Naive thymus-derived CD4-positive, alpha-beta T cell (primary cell): Measurements from ENCODE around the gene ZNF609. TPM values are rescaled to one million over a fixed set of nuclear protein-coding genes. Genes with fewer than 3 reads are reported as not detected.

Experiments
- ATAC-seq: fragments of 150-1000 bp; cut with Tn5 transposase; 2 replicates; pipeline ENCODE4 v1.10.0; 2021; ENCODE audit warnings: mild to moderate bottlenecking, moderate library complexity
- CTCF ChIA-PET: fragments of 350-600 bp; sonication (Branson Sonifier 250); formaldehyde crosslinking; loops from one replicate; lab custom pipeline; 2021; ENCODE audit warnings: antibody characterized with exemption; lab: Charles Lee
- POLR2A ChIA-PET: fragments of 350-600 bp; sonication (Branson Sonifier 250); formaldehyde crosslinking; loops from one replicate; lab custom pipeline; 2021; ENCODE audit warnings: antibody characterized with exemption, inconsistent platforms; lab: Charles Lee
- DNase-seq, 9 donors: peaks; one replicate each; pipeline versions ENCODE4 v3.0.0 to v3.0.0-alpha.2; 2020 to 2022; ENCODE audit warnings: mixed read lengths in 1 of 9
- H3K27ac ChIP-seq: one replicate; pipeline ENCODE4 v1.7.0; 2013; ENCODE audit warnings: mild to moderate bottlenecking, low read depth, low read length, moderate library complexity
- H3K27me3 ChIP-seq, 2 donors: one replicate each; pipeline ENCODE4 v1.7.0; 2013; ENCODE audit warnings: low read length in 2 of 2, mild to moderate bottlenecking in 2 of 2, moderate library complexity in 2 of 2; ENCODE audit not compliant: control insufficient read depth in 2 of 2, insufficient read depth in 2 of 2
- H3K36me3 ChIP-seq, 3 experiments: 1 replicate in 2 of 3; 2 replicates in 1 of 3; pipeline ENCODE4 v1.7.0; 2013; ENCODE audit warnings: low read length in 3 of 3, mild to moderate bottlenecking in 3 of 3, moderate library complexity in 1 of 3; ENCODE audit not compliant: insufficient read depth in 3 of 3, control insufficient read depth in 2 of 3
- H3K4me1 ChIP-seq, 2 donors: one replicate each; pipeline ENCODE4 v1.7.0; 2013; ENCODE audit warnings: low read length in 2 of 2, mild to moderate bottlenecking in 2 of 2, moderate library complexity in 1 of 2; ENCODE audit not compliant: control insufficient read depth in 2 of 2, insufficient read depth in 2 of 2
- H3K4me3 ChIP-seq: 2 replicates; pipeline ENCODE4 v1.7.0; 2013; ENCODE audit warnings: mild to moderate bottlenecking, low read length
- H3K9me3 ChIP-seq, 3 experiments: 1 replicate in 2 of 3; 2 replicates in 1 of 3; pipeline ENCODE4 v1.7.0; 2013; ENCODE audit warnings: low read length in 3 of 3; ENCODE audit not compliant: control insufficient read depth in 2 of 3
- H3K27ac Mint-ChIP-seq, 9 donors: one replicate each; pipeline ENCODE4 v1.8.0; 2020 to 2022; ENCODE audit warnings: mixed read lengths in 9 of 9, mild to moderate bottlenecking in 8 of 9, moderate library complexity in 5 of 9, inconsistent platforms in 2 of 9
- H3K27me3 Mint-ChIP-seq, 5 donors: one replicate each; pipeline ENCODE4 v1.8.0; 2021 to 2022; ENCODE audit warnings: mixed read lengths in 5 of 5, mild to moderate bottlenecking in 1 of 5
- H3K36me3 Mint-ChIP-seq, 5 donors: one replicate each; pipeline ENCODE4 v1.8.0; 2020 to 2022; ENCODE audit warnings: mixed read lengths in 5 of 5, mild to moderate bottlenecking in 3 of 5, inconsistent platforms in 1 of 5
- H3K4me1 Mint-ChIP-seq, 7 donors: one replicate each; pipeline ENCODE4 v1.8.0; 2020 to 2022; ENCODE audit warnings: mixed read lengths in 7 of 7, mild to moderate bottlenecking in 3 of 7, inconsistent platforms in 1 of 7
- H3K4me3 Mint-ChIP-seq, 10 donors: one replicate each; pipeline ENCODE4 v1.8.0; 2020 to 2022; ENCODE audit warnings: mild to moderate bottlenecking in 10 of 10, mixed read lengths in 10 of 10, moderate library complexity in 6 of 10, inconsistent platforms in 2 of 10
- H3K9me3 Mint-ChIP-seq, 11 donors: one replicate each; pipeline ENCODE4 v1.8.0; 2020 to 2022; ENCODE audit warnings: mixed read lengths in 11 of 11, mild to moderate bottlenecking in 4 of 11, inconsistent platforms in 1 of 11, moderate library complexity in 1 of 11
- intact Hi-C, 2 donors: fragments of 100-400 bp; cut with micrococcal nuclease; formaldehyde crosslinking; loops; one replicate each; pipeline ENCODE4 v1.15.1; 2023
- polyA plus RNA-seq, 2 donors: library from polyadenylated mRNA; unstranded; fragments of 300-500 nt; fragmentation: Illumina TruSeq; gene quantifications; one replicate each; pipeline ENCODE4 v1.2.3, GENCODE V29; 2021
- total RNA-seq, 6 experiments: library from RNA in 5 of 6; stranded (reverse) in 5 of 6; gene quantifications; 1 replicate in 5 of 6; 2 replicates in 1 of 6; pipeline ENCODE4 v1.2.3 and lab custom pipeline; 2021 to 2026

The ZNF609 gene
- total and polyA plus RNA-seq, 7 experiments from 2014 or later, result 10.1 to 89.1 (median 71.9) TPM

- Mint-ChIP-seq H3K4me1 (peaks cover 38 to 92% (median 74%) of the 10 kb centered on the region in 7 donors), H3K4me3 (peak overlapping the region; percentile 6 to 69 (median 24)), H3K27me3 (no peaks in the 10 kb centered on the region), H3K9me3 (no peaks in the 10 kb centered on the region), H3K27ac (peak overlapping the region in 7 of 9 donors; percentile 2 to 70 (median 5)), H3K36me3 (peaks cover 0 to 44% (median 25%) of the 10 kb centered on the region in 5 donors)
- DNase-seq, result no peak
- ChIA-PET CTCF (interaction anchor here (1.2 kb wide), 1 partner anchor 51 kb away, joined by 3 read pairs; no protein-coding TSS in a partner anchor), POLR2A (no interaction called here)
- intact Hi-C loops, result no loop called here
- Histone ChIP-seq H3K4me3 (no peak overlapping the region), H3K27ac (no peak overlapping the region), H3K4me1 (peaks cover 0 to 20% of the 10 kb centered on the region in 2 donors), H3K27me3 (no peaks in the 10 kb centered on the region), H3K36me3 (no peaks in the 10 kb centered on the region), H3K9me3 (no peaks in the 10 kb centered on the region)
- ATAC-seq, result peak; percentile 37
Measured at GRCh38 chr15:64527263-64527984, 67.0 kb downstream of the ZNF609 start.

GRCh38 chr15:64528871-64529270 lies 68.5 kb downstream of the ZNF609 start:
- Mint-ChIP-seq H3K9me3 (no peaks in the 10 kb centered on the region), H3K36me3 (peaks cover 0 to 52% (median 25%) of the 10 kb centered on the region in 5 donors), H3K27ac (peak overlapping the region in 1 of 9 donors; percentile 15), H3K4me3 (peak overlapping the region in 1 of 10 donors; percentile 6), H3K4me1 (peaks cover 50 to 94% (median 80%) of the 10 kb centered on the region in 7 donors), H3K27me3 (no peaks in the 10 kb centered on the region)
- intact Hi-C loops, result no loop called here
- Histone ChIP-seq H3K27ac (no peak overlapping the region), H3K4me1 (peaks cover 0 to 25% of the 10 kb centered on the region in 2 donors), H3K4me3 (no peak overlapping the region), H3K27me3 (no peaks in the 10 kb centered on the region), H3K9me3 (no peaks in the 10 kb centered on the region), H3K36me3 (no peaks in the 10 kb centered on the region)
- ChIA-PET POLR2A (no interaction called here), CTCF (interaction anchor here (1.0 kb wide), 1 partner anchor 26 kb away, joined by 3 read pairs; no protein-coding TSS in a partner anchor)
- ATAC-seq, result no peak
- no peak for DNase-seq

- no peak for DNase-seq
- no peaks in the 10 kb centered on the region for H3K36me3 ChIP-seq
- Mint-ChIP-seq H3K36me3 (peaks cover 0 to 41% (median 25%) of the 10 kb centered on the region in 5 donors), H3K27me3 (no peaks in the 10 kb centered on the region), H3K27ac (peak overlapping the region in 6 of 9 donors; percentile 1 to 32 (median 20)), H3K4me3 (peak overlapping the region in 4 of 10 donors; percentile 6 to 32 (median 11)), H3K4me1 (peaks cover 55 to 92% (median 74%) of the 10 kb centered on the region in 7 donors), H3K9me3 (no peaks in the 10 kb centered on the region)
- intact Hi-C loops, result no loop called here
- H3K27me3 ChIP-seq, result no peaks in the 10 kb centered on the region
- H3K4me1 ChIP-seq, result peaks cover under 1 to 30% of the 10 kb centered on the region in 2 donors
- ChIA-PET CTCF (interaction anchor here (0.6 to 1.5 kb wide), 2 partner anchors 104 to 117 kb away, joined by 3 to 12 read pairs; no protein-coding TSS in a partner anchor), POLR2A (interaction anchor here (0.6 to 1.8 kb wide), 2 partner anchors 11 to 33 kb away, joined by 3 to 6 read pairs; no protein-coding TSS in a partner anchor)
- H3K27ac ChIP-seq, result no peak overlapping the region
- ATAC-seq, result no peak
- no peak overlapping the region for H3K4me3 ChIP-seq
- no peaks in the 10 kb centered on the region for H3K9me3 ChIP-seq
Measured at GRCh38 chr15:64530472-64530871, 70.1 kb downstream of the ZNF609 start.

GRCh38 chr15:64530918-64531317 lies 70.5 kb downstream of the ZNF609 start:
- Mint-ChIP-seq H3K4me1 (peaks cover 55 to 90% (median 74%) of the 10 kb centered on the region in 7 donors), H3K27me3 (no peaks in the 10 kb centered on the region), H3K9me3 (no peaks in the 10 kb centered on the region), H3K27ac (peak overlapping the region in 2 of 9 donors; percentile 1 to 21), H3K4me3 (peak overlapping the region in 4 of 10 donors; percentile 6 to 32 (median 11)), H3K36me3 (peaks cover 0 to 41% (median 25%) of the 10 kb centered on the region in 5 donors)
- no peak overlapping the region for H3K4me3 ChIP-seq
- H3K27ac ChIP-seq, result no peak overlapping the region
- H3K27me3 ChIP-seq, result no peaks in the 10 kb centered on the region
- H3K36me3 ChIP-seq, result no peaks in the 10 kb centered on the region
- CTCF ChIA-PET, result interaction anchor here (0.6 to 1.5 kb wide), 2 partner anchors 104 to 117 kb away, joined by 3 to 12 read pairs; no protein-coding TSS in a partner anchor
- POLR2A ChIA-PET, result interaction anchor here (0.6 to 1.8 kb wide), 2 partner anchors 11 to 39 kb away, joined by 3 to 6 read pairs; no protein-coding TSS in a partner anchor
- peaks cover 5 to 33% of the 10 kb centered on the region in 2 donors for H3K4me1 ChIP-seq
- ATAC-seq (no peak), DNase-seq (no peak)
- intact Hi-C loops, result no loop called here
- no peaks in the 10 kb centered on the region for H3K9me3 ChIP-seq

- peaks cover 6 to 39% of the 10 kb centered on the region in 2 donors for H3K4me1 ChIP-seq
Measured at GRCh38 chr15:64532521-64533315, 72.3 kb downstream of the ZNF609 start.

More at GRCh38 chr15:64532521-64533315, 72.3 kb downstream of the ZNF609 start:
- Histone ChIP-seq H3K27ac (no peak overlapping the region), H3K9me3 (no peaks in the 10 kb centered on the region), H3K27me3 (no peaks in the 10 kb centered on the region), H3K36me3 (no peaks in the 10 kb centered on the region), H3K4me3 (no peak overlapping the region)
- DNase-seq (no peak), ATAC-seq (no peak)
- H3K36me3 Mint-ChIP-seq, result peaks cover 0 to 40% (median 18%) of the 10 kb centered on the region in 5 donors
- H3K4me3 Mint-ChIP-seq, result peak overlapping the region in 9 of 10 donors; percentile 7 to 75 (median 34)
- POLR2A ChIA-PET, result interaction anchor here (0.7 to 1.1 kb wide), 2 partner anchors 19 to 59 kb away, joined by 4 read pairs; no protein-coding TSS in a partner anchor
- CTCF ChIA-PET, result interaction anchor here (0.7 to 1.3 kb wide), 2 partner anchors 25 to 30 kb away, joined by 3 read pairs; no protein-coding TSS in a partner anchor
- no peaks in the 10 kb centered on the region for H3K27me3 Mint-ChIP-seq
- H3K4me1 Mint-ChIP-seq, result peaks cover 45 to 79% (median 64%) of the 10 kb centered on the region in 7 donors
- H3K9me3 Mint-ChIP-seq, result no peaks in the 10 kb centered on the region
- intact Hi-C loops, result no loop called here
- peak overlapping the region; percentile 13 to 78 (median 61) for H3K27ac Mint-ChIP-seq
